ENCODE results near the gene MCC.
"Not testable (repeated sequence)": the region's sequence is repeated elsewhere in the genome, so short reads cannot be mapped to it uniquely, and the experiment has no call there.

MCC gene

DNA sequence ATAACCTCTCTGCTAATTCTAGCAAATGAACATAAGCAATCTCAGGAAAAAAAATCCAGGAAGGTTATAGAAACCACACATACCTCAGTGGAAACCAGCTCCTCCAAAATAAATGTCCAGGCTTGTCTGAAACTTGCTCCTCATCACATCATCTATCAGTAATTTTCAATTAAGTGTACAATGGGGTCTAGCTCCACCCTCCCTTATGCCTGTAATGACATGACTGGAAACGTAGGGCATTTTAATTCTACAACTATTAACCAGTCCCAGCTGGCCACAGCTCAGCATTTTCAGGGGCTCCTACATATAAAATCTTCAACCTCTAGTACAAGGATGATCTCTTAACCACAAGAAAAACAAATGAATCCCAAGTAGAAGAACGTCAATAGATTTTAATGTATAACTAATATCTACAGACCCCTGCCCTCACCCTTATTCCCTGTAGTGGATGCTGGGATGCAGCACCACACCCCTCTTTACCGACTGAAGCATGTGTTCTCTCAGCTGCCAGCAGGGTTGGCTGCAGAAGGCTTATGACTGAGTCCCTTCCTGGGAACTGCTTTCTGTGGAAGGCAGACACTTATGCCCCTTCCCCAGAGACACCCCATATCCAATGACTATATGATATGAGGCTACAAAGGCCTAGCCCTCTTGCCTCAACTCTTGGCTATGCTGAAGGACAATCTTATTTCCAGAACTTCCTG is 60.2 kb downstream of the MCC start:
- TF ChIP-seq, protein P1, sequence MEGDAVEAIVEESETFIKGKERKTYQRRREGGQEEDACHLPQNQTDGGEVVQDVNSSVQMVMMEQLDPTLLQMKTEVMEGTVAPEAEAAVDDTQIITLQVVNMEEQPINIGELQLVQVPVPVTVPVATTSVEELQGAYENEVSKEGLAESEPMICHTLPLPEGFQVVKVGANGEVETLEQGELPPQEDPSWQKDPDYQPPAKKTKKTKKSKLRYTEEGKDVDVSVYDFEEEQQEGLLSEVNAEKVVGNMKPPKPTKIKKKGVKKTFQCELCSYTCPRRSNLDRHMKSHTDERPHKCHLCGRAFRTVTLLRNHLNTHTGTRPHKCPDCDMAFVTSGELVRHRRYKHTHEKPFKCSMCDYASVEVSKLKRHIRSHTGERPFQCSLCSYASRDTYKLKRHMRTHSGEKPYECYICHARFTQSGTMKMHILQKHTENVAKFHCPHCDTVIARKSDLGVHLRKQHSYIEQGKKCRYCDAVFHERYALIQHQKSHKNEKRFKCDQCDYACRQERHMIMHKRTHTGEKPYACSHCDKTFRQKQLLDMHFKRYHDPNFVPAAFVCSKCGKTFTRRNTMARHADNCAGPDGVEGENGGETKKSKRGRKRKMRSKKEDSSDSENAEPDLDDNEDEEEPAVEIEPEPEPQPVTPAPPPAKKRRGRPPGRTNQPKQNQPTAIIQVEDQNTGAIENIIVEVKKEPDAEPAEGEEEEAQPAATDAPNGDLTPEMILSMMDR (IDR thresholded peaks at IDR 0.05; ENCODE audit: insufficient read depth, low read length, missing control alignments) = no peak
- no peak for DNase-seq (ENCODE audit: low read depth, low spot score)
- POLR2A ChIA-PET = no interaction called here
- CTCF ChIA-PET = interaction anchor here (1.5 kb wide), 1 partner anchor 48 kb away, joined by 3 read pairs; no protein-coding TSS in a partner anchor
- no peak overlapping the region for H3K4me3 ChIP-seq (ENCODE audit: low read depth, low read length)

DNA sequence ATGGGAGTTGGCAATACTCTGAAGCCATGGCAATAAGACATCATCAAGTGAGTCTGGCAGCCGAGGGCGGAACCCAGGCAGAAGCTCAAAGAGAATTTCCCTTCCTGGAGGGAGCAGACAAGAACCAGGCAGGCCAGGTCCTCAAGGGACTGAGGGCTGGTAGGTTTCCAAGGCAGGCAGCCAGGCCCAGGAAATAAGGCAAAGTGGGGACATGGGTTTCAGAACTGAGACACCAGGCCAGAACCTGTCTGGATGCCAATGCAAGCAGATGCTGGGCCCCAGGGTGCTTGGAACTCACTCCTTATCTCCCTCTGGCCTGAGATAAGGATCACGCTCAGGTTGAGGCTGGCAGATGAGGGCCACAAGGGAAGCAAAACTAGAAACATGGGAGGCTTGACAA is 62.3 kb downstream of the MCC start:
- TF ChIP-seq, protein P1 (IDR thresholded peaks at IDR 0.05; ENCODE audit: insufficient read depth, low read length, missing control alignments) = no peak
- ChIA-PET POLR2A (no interaction called here), CTCF (no interaction called here)
- no peak overlapping the region for H3K4me3 ChIP-seq (ENCODE audit: low read depth, low read length)
- DNase-seq (ENCODE audit: low read depth, low spot score) = no peak

DNA sequence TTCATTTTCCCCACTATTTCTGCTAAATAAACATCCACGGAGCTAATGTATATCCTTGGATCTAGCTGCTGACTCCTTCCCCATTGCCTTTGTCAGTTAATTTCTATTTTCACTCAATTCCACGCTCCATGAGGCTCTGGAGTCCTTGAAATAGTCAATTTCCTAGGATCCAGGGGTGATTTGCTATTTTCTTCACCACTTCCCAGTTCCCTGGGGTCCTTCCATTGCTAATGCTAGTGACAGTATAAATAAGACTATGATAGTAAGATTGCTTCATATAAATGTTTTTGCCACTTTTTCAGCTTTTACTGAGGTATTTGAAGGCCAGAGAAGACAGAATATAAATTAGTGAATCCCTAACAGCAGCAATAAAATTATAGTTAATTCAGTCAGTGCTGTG is 66.6 kb downstream of the MCC start:
- POLR2A ChIA-PET = no interaction called here
- CTCF ChIA-PET = interaction anchor here (0.9 kb wide), 1 partner anchor 42 kb away, joined by 3 read pairs; no protein-coding TSS in a partner anchor
- no peak for DNase-seq (ENCODE audit: low read depth, low spot score)
- H3K4me3 ChIP-seq (ENCODE audit: low read depth, low read length) = no peak overlapping the region
- TF ChIP-seq, protein P1 (IDR thresholded peaks at IDR 0.05; ENCODE audit: insufficient read depth, low read length, missing control alignments) = no peak

DNA sequence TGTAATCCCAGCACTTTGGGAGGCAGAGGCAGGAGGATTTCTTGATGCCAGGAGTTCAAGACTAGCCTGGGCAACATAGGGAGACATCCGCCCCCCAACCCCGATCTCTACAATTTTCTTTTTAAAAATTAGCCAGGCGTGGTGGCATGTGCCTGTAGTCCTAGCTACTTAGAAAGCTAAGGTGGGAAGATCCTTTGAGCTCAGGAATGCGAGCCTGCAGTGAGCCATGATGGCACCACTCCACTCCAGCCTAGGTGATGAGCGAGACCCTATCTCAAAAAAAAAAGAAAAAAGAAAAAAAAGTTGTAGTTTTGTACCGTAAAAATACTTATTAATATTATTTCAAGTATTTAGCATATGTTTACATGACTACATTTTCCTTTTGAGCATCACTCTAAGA is 82.7 kb downstream of the MCC start:
- ChIA-PET POLR2A (no interaction called here), CTCF (no interaction called here)
- TF ChIP-seq, protein P1 (IDR thresholded peaks at IDR 0.05; ENCODE audit: insufficient read depth, low read length, missing control alignments) = no peak
- no peak overlapping the region for H3K4me3 ChIP-seq (ENCODE audit: low read depth, low read length)
- no peak for DNase-seq (ENCODE audit: low read depth, low spot score)

DNA sequence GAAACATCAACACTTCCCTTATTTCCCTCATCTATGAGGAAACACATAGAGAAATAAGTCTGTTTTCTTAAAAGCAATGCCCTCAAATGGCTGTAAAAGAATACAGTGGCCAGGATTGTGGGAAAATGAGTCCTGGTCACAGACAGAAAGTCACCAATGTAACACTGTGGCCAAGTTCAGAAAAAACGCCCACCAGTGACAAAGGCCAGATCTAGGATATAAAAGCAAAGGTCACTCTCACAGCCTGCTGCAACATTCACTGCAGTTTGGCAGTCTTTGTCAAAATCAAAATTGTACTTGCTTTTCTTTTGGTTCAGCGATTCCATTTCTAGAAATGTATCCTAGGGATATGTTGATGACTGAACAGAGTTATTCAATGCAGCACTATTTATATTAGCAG is 84.0 kb downstream of the MCC start:
- ChIA-PET CTCF (no interaction called here), POLR2A (no interaction called here)
- no peak overlapping the region for H3K4me3 ChIP-seq (ENCODE audit: low read depth, low read length)
- TF ChIP-seq, protein P1 (IDR thresholded peaks at IDR 0.05; ENCODE audit: insufficient read depth, low read length, missing control alignments) = no peak
- no peak for DNase-seq (ENCODE audit: low read depth, low spot score)

DNA sequence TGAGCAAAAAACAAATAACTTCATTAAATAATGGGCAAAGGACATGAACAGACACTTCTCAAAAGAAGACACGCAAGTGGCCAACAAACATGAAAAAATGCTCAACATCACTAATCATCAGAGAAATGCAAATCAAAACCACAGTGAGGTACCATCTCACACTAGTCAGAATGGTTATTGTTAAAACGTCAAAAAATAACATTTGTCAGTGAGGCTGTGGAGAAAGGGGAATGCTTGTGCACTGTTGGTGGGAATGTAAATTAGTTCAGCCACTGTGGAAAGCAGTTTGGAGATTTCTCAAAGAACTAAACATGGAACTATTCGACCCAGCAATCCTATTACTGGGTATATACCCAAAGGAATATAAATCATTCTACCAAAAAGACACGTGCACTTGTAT is 90.3 kb downstream of the MCC start:
- POLR2A ChIA-PET; H3K4me3 ChIP-seq (ENCODE audit: low read depth, low read length); DNase-seq (ENCODE audit: low read depth, low spot score): not testable (repeated sequence)
- CTCF ChIA-PET = interaction anchor here (1.4 kb wide), 1 partner anchor 12 kb away, joined by 3 read pairs; no protein-coding TSS in a partner anchor

DNA sequence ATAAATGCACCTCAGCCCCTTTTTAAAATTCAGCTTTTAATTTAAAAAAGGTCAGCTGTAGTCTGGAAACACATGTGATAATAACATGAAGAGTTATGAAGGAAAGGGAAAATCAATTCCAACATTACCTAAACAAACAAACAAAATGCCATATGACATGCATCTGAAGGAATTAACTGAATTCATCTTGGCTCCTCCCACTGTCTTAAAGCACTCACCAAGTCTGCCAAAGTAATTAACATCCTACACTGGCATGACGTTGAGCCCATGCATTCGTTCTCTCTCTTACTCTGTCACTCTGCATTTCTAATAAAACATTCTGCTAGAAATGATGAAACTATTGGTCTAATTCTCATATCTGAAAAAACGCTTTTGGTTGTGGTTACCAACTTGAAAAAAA is 91.2 kb downstream of the MCC start:
- no peak overlapping the region for H3K4me3 ChIP-seq (ENCODE audit: low read depth, low read length)
- DNase-seq (ENCODE audit: low read depth, low spot score) = no peak
- POLR2A ChIA-PET = no interaction called here
- CTCF ChIA-PET = interaction anchor here (1.4 kb wide), 1 partner anchor 11 kb away, joined by 3 read pairs; no protein-coding TSS in a partner anchor
- TF ChIP-seq, protein P1 (IDR thresholded peaks at IDR 0.05; ENCODE audit: insufficient read depth, low read length, missing control alignments) = no peak
